DMS 273 (cell line): ENCODE results near the gene MYLK4.

ENCODE experiments used
- DNase-seq: peaks from one replicate; lab custom pipeline; 2025; ENCODE audit not compliant: unreplicated experiment; lab: John Stamatoyannopoulos, UW

MYLK4 gene

GRCh38 chr6:2633736-2634135, 117.0 kb downstream of the MYLK4 start:
- DNase-seq, result no peak

GRCh38 chr6:2632976-2633584, 117.6 kb downstream of the MYLK4 start:
- no peak for DNase-seq

- no peak for DNase-seq
These were observed 118.4 kb downstream of the MYLK4 start for GRCh38 chr6:2632368-2632767.

GRCh38 chr6:2630891-2631571, 119.7 kb downstream of the MYLK4 start:
- DNase-seq, result peak; percentile 13

- no peak for DNase-seq
These were observed 120.4 kb downstream of the MYLK4 start for GRCh38 chr6:2630359-2630758.

- DNase-seq, result no peak
These were observed 124.3 kb downstream of the MYLK4 start for GRCh38 chr6:2626401-2626800.

GRCh38 chr6:2625581-2625980, 125.1 kb downstream of the MYLK4 start:
- no peak for DNase-seq

- DNase-seq, result no peak
These were observed 126.5 kb downstream of the MYLK4 start for GRCh38 chr6:2624177-2624576.

GRCh38 chr6:2623295-2623694, 127.4 kb downstream of the MYLK4 start:
- DNase-seq, result no peak

GRCh38 chr6:2622671-2623070, 128.1 kb downstream of the MYLK4 start:
- DNase-seq, result no peak

- no peak for DNase-seq
These were observed 131.1 kb downstream of the MYLK4 start for GRCh38 chr6:2619651-2620050.

GRCh38 chr6:2617729-2618128, 133.0 kb downstream of the MYLK4 start:
- no peak for DNase-seq

GRCh38 chr6:2616811-2617210, 133.9 kb downstream of the MYLK4 start:
- no peak for DNase-seq

- no peak for DNase-seq
These were observed 135.5 kb downstream of the MYLK4 start for GRCh38 chr6:2615251-2615650.

GRCh38 chr6:2614846-2615245, 135.9 kb downstream of the MYLK4 start:
- no peak for DNase-seq

GRCh38 chr6:2614155-2614554, 136.6 kb downstream of the MYLK4 start:
- no peak for DNase-seq
